Body of pancreas (tissue), 4 donors: Measurements from ENCODE around the gene NR5A1.

Experiments used
- CTCF ChIP-seq, 7 experiments: fragments of 450-650 bp in 4 of 7; fragments of 200-600 bp in 3 of 7; sonication (generic) in 3 of 7; IDR thresholded peaks; one replicate each; pipeline ENCODE4 v1.5.1; 2016 to 2019; ENCODE audit warnings: antibody characterized with exemption in 7 of 7
- POLR2A ChIP-seq, 3 donors: fragments of 450-650 bp; IDR thresholded peaks; one replicate each; pipeline ENCODE4 v1.6.1; 2016; ENCODE audit warnings: antibody characterized with exemption in 3 of 3, mild to moderate bottlenecking in 2 of 3

GRCh38 chr9:124498040-124498439, 9.2 kb downstream of the NR5A1 start:
- no peak for TF ChIP-seq CTCF (IDR thresholded peaks at IDR 0.05)
- TF ChIP-seq POLR2A (IDR thresholded peaks at IDR 0.05) = no peak
